Measurements from ENCODE around the gene RASA4B.

The RASA4B gene

DNA sequence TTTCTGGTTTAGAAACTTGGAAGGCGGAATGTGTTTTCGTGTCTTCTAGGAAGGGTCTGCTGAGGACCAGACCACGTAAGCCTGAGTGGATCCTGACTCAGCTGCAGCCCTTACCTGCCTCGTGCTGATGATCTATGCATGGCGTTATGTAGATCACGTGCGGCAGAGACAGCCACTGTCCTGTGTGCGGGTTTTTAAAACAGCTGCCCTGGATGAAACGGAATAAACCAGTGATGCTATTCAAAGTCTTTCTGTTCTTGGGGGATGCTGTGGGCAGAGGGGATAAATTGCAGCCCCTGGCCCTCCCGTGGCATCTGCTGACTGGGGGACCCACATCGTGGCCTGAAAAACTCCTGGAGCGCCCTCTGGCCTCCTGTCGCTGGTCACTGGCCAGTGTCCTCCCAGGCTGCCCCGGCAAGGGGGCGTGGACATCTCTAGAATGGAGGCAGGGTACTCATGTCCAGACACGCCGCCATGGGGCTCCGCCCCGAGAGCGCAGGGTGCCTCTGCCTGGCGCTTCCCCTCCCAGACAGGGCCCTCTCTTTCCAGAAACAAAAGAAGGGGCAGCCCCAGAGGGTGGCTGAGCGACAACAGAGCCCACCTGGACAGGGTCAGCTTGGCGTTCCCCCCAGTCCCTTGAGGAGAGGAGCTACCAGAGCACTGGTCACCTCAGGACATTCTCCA, 66.1 kb downstream of the RASA4B start:
- DNase-seq, result no peak

DNA sequence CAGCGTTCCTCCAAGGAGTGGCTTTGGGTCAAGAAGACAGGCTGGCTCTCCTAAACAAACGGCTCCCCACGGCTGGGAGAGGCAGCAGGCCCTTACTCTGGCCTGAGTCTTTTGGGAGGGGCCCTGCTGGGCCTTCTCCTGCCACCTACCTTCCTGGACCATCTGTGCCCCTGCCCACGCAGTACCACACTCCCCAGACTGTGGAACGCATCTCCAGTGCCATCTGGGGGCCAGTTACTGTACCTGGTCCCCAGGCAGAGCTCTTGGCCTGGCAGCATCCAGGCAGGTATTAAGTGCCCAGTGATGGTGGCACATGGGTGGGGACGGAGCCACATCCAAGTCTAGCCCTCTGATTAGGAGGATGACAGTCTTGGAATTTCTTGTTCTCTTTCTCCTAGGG, 67.3 kb downstream of the RASA4B start:
- peak; percentile 15 for DNase-seq

DNA sequence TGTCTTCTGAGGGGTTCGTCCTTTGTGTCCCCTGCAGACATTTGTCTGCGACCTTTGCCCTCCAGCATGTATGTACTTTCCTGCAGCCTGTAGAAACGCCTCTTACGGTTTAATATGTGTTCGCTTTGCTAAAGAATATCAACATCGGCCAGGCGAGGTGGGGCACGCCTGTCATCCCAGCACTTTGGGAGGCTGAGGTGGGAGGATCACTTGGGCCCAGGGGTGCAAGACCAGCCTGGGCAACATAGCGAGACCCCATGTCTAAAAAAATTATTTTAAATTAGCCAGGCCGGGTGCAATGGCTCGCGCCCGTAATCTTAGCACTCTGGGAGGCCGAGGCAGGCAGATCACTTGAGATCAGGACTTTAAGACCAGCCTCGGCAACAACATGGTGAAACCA, 68.4 kb downstream of the RASA4B start:
- no peak for DNase-seq

DNA sequence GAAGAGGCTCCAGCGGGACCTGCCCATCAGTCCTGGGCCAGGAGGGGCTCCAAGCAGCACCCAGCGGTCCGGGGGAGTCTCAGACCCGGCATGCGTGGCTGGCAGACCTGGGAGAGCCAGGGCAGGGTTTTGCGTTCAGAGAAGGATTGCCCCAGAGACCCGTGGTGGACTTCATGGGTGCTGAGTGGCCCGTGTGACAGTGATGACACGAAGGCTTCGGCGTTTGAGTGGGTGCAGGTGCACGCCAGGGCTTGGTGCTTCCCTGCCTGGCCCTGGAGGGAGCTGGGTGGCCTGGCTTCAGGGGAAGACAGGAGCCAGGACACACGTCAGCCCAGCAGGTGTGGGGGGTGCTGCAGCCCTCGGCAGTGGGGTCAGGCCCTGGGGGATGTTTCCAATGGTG, 70.3 kb downstream of the RASA4B start:
- no peak for DNase-seq

DNA sequence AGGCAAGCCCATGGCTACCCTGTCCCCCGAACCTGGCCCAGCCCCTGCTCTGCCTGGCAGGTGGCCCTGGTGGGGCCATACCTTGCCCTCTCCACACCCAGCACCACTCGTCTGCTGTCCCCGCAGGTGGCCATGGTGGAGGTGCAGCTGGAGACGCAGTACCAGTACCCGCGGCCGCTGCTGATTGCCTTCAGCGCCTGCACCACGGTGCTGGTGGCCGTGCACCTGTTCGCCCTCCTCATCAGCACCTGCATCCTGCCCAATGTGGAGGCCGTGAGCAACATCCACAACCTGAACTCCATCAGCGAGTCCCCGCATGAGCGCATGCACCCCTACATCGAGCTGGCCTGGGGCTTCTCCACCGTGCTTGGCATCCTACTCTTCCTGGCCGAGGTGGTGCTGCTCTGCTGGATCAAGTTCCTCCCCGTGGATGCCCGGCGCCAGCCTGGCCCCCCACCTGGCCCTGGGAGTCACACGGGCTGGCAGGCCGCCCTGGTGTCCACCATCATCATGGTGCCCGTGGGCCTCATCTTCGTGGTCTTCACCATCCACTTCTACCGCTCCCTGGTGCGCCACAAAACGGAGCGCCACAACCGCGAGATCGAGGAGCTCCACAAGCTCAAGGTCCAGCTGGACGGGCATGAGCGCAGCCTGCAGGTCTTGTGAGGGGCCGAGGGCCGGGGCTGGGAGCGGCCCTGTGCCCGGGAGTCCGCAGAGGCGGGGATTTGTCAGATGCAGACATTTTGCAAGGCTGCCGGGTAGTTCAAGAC, 71.0 kb downstream of the RASA4B start:
- DNase-seq, result no peak

DNA sequence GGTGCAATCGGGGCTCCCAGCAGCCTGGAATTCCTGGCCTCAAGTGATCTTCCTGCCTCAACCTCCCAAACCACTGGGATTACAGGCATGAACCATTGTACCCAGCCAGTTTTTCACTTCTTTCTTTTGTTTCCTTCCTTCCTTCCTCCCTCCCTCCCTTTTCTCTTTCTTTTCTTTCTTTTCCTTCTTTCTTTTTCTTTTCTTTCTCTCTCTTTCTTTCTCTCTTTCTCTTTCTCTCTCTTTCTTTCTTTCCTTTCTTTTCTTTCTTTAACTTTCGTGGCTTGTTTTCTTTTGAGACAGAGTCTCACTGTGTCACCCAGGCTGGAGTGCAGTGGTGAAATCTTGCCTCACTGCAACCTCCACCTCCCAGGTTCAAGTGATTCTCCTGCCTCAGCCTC, 71.9 kb downstream of the RASA4B start:
- no peak for DNase-seq

DNA sequence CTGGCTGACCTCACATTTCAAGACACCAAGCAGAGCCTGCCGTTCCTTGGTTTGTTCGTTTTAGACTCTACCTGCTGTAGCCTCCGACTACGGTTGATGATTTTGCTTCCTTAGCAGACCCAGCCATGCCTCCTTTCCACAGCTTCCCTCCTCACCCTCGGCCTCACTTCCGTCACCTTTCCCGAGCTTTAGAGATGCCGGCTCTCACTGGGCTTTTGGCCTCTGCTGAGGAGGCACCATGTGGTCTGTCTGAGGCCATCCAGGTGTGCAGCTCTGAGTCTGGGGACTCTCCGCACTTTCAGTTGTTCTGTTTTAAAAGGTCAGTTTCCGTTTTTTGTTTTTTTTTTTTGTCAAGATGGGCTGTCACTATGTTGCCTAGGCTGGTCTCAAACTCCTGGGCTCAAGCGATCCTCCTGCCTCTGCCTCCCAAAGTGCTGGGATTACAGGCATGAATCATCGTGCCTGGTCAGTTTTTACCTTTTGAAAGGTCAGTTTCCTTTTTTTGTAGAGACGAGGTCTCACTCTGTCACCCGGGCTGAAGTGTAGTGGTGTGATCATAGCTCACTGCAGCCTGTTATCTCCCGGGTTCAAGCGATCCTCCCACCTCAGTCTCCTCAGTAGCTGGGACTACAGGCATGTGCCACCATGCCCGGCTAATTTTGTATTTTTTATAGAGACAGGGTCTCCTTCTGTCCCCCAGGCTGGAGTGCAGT, 72.5 kb downstream of the RASA4B start:
- DNase-seq, result no peak

DNA sequence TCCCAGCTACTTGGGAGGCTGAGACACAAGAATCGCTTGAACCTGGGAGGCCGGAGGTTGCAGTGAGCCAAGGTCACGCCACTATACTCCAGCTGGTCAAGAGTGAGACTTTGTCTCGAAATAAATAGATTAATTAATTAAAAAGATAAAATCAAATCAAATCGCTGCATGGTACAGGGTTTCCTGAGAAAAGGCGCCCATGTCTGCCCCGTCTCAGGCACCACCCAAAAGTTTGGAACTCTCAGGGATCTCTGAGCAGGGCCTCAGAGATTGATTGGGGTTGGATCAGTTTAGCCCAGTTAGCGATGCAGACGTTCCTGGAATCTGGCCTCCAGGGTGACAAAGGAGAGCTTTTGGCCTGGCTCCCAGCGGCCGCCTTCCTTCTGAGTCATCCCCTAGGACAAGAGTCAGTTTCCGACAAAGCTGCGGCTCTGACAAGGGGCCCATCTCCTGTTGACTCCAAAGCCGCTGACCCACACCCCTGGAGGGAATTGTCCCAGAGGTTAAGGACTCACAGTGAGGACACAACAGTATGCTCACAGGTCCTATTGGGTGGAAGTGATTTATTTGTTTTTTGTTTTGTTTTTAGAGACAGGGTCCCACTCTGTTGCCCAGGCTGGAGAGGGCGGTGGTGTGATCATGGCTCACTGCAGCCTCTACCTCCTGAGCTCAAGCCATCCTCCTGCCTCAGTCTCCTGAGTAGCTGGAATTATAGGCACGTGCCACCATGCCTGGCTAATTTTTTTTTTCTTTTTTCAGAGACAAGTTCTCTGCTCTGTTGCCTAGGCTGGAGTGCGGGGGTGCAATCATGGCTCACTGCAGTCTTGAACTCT, 77.4 kb downstream of the RASA4B start:
- DNase-seq, result no peak

DNA sequence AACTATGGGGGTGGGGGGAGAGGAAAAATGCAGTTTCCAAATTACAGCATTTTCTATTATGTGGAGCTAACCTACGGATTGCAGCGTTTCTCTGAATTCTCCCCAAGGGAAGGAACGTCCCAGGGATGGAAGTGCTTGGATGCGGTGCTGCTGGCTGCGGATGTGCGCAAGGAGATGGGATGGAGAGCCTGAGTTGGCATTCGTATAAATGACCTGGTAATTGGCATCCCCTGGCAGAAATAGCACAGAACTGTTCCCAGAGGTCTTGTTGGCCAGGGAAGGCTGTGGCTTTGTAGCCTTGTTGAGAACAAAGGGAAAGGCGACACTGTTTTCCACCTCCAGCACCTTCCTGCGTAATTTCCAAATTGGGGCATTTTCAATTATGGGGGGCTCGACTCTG, 81.5 kb downstream of the RASA4B start:
- no peak for DNase-seq

DNA sequence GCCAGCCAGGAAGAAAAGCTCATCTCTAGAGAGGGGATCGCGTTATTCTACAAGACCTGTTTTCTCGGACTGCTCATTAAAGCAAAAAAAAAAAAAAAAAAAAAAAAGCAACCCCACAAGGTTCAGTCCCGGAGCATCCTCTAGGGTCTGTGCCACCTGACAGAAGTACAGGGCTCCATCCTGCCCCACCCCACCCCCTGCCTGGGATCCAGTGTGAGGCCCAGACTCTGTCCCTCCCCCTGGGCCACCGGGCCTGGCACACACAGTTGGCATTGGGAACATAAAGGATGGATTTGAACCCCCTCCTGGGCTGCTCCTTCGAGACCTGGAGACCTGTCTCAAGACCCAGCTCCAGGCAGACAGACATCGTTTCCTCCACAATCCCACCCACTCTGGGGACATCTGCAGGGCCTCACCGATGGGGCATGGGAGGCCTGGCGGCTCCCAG, 83.5 kb downstream of the RASA4B start:
- DNase-seq, result no peak

DNA sequence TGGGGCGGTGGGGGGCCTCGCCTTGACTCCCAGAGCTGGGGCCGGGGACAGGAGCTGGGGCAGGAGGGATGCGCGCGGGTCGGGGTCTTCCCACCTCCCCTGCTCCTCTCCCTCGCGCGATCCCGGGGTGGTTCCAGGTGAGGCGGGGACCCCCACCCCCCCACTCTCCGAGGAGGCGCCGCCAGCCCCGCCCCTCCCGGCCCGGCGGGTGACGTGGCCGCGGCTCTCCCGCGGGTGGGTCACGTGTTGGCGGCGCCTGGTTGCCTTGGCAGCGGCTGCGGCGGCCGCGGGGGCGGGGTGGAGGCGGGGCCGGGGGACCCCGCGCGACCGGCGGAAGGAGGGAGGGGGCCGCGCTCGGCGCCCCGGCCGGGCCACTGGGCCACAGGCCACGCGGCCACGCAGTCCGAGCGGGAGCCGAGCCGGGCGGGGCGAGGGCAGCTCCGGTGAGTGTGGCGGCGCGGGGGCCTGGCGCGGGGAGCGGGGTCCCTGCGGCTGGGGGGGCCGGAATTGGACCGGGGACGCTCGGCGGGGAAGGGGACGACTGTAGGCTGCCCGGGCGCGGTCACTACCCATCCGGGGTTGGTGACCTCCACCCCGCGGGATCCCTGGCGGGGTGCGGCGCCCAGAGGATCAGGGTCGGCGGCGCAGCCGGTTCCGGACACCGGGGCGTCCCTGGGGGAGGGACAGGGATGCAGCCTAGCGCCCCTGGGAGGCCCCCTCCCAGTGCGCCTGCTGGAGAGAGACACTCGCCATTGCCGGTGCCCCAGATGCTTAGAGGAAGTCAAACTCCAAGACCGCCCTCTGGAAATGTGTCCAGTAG, 84.1 kb downstream of the RASA4B start, which contains the start of gene ORAI2:
ORAI2 (plus strand) TSS at position 357 of the 820 bp plus-strand sequence. CDS start 5,382 bp downstream, outside the sequence.
- DNase-seq, result no peak
